DOHH2 (cell line): ENCODE results near the gene ARL1.

ENCODE experiments used
- H3F3A ChIP-seq: fragments of 200-600 bp; sonication (generic), shearing (Covaris generic); 2 replicates; pipeline ENCODE4 v1.6.0; 2016; ENCODE audit warnings: antibody characterized with exemption, mild to moderate bottlenecking; ENCODE audit not compliant: control insufficient read depth, insufficient read depth
- H3K27ac ChIP-seq: fragments of 200-600 bp; sonication (generic); 2 replicates; pipeline ENCODE4 v1.5.1; 2014; ENCODE audit warnings: low read depth, mild to moderate bottlenecking, low read length, moderate library complexity
- H3K27me3 ChIP-seq: fragments of 200-600 bp; sonication (generic); 2 replicates; pipeline ENCODE4 v1.6.1; 2014; ENCODE audit warnings: mild to moderate bottlenecking, low read length, mixed read lengths; ENCODE audit not compliant: control insufficient read depth
- H3K36me3 ChIP-seq: fragments of 200-600 bp; sonication (generic); 2 replicates; pipeline ENCODE4 v1.6.1; 2014; ENCODE audit warnings: mild to moderate bottlenecking, low read length, moderate library complexity, mixed read lengths; ENCODE audit not compliant: control insufficient read depth
- H3K4me1 ChIP-seq: fragments of 200-600 bp; sonication (generic); 2 replicates; pipeline ENCODE4 v1.6.1; 2014; ENCODE audit warnings: mild to moderate bottlenecking, low read length, mixed read lengths; ENCODE audit not compliant: control insufficient read depth
- H3K4me2 ChIP-seq: fragments of 200-600 bp; sonication (generic); 2 replicates; pipeline ENCODE4 v1.6.0; 2014; ENCODE audit warnings: mild to moderate bottlenecking, low read length, moderate library complexity
- H3K4me3 ChIP-seq: fragments of 200-600 bp; sonication (generic); 2 replicates; pipeline ENCODE4 v1.5.1; 2014; ENCODE audit warnings: mild to moderate bottlenecking, low read length, mixed read lengths
- H3K79me2 ChIP-seq: fragments of 200-600 bp; sonication (generic); 2 replicates; pipeline ENCODE4 v1.6.1; 2014; ENCODE audit warnings: mild to moderate bottlenecking, low read length, mixed read lengths; ENCODE audit not compliant: control insufficient read depth
- H3K9me2 ChIP-seq: fragments of 200-600 bp; sonication (generic); replicated peaks from 2 replicates; pipeline ENCODE4 v1.6.1; 2014; ENCODE audit warnings: mild to moderate bottlenecking, low read length, mixed read lengths; ENCODE audit not compliant: control insufficient read depth
- H3K9me3 ChIP-seq: fragments of 200-600 bp; sonication (generic); 2 replicates; pipeline ENCODE4 v1.6.1; 2014; ENCODE audit warnings: antibody characterized with exemption, low read length, mixed read lengths; ENCODE audit not compliant: control insufficient read depth, insufficient read depth
- H4K20me1 ChIP-seq: fragments of 200-600 bp; sonication (generic); 2 replicates; pipeline ENCODE4 v1.6.0; 2014; ENCODE audit warnings: low read depth, mild to moderate bottlenecking, antibody characterized with exemption, low read length, moderate library complexity; ENCODE audit not compliant: control insufficient read depth, insufficient read depth
- CTCF ChIP-seq: fragments of 200-600 bp; sonication (generic); IDR thresholded peaks from one replicate; pipeline ENCODE4 v1.5.1; 2014; ENCODE audit warnings: antibody characterized with exemption, mild to moderate bottlenecking, low read depth, low read length; ENCODE audit not compliant: poor library complexity, severe bottlenecking
- EZH2phosphoT487 ChIP-seq: fragments of 200-600 bp; sonication (generic); IDR thresholded peaks from 2 replicates; pipeline ENCODE4 v1.6.1; 2017; ENCODE audit warnings: borderline replicate concordance, mild to moderate bottlenecking, antibody characterized with exemption, low read length, moderate library complexity, mixed read lengths

Gene ARL1

GRCh38 chr12:101407436-101408345, at the start of gene ARL1:
Gene ARL1 (minus strand): TSS chr12:101407772. CDS start chr12:101407645, 127 bp downstream.
- peak within 1 kb of the TSS; percentile 96 for H3K4me2 ChIP-seq
- H3K27ac ChIP-seq, result peak within 1 kb of the TSS; percentile 60
- 0 out of 2 replicates have a peak, but pooled peaks cover 4% of the 10 kb centered on the region for H4K20me1 ChIP-seq
- peaks cover 54% of the 10 kb centered on the region for H3K79me2 ChIP-seq
- H3K36me3 ChIP-seq, result peaks cover 10% of the 10 kb centered on the region
- H3F3A ChIP-seq, result no peaks in the 10 kb centered on the region
- H3K9me3 ChIP-seq, result no peaks in the 10 kb centered on the region
- TF ChIP-seq CTCF (no peak), EZH2phosphoT487 (no peak)
- peaks cover 17% of the 10 kb centered on the region for H3K4me1 ChIP-seq
- H3K27me3 ChIP-seq, result no peaks in the 10 kb centered on the region
- peak within 1 kb of the TSS; percentile 100 for H3K4me3 ChIP-seq
- H3K9me2 ChIP-seq, result no peaks in the 10 kb centered on the region

GRCh38 chr12:101455685-101456084, 48.1 kb upstream of the ARL1 start:
- no peaks in the 10 kb centered on the region for H3K79me2 ChIP-seq
- no peak overlapping the region for H3K4me2 ChIP-seq
- no peaks in the 10 kb centered on the region for H3K9me2 ChIP-seq

GRCh38 chr12:101441461-101442224, 34.1 kb upstream of the ARL1 start:
- no peaks in the 10 kb centered on the region for H3K36me3 ChIP-seq
- H3K9me3 ChIP-seq, result no peaks in the 10 kb centered on the region
- H3K4me3 ChIP-seq, result no peak overlapping the region
- H3K79me2 ChIP-seq, result no peaks in the 10 kb centered on the region
- 0 out of 2 replicates have a peak, but pooled peaks cover 3% of the 10 kb centered on the region for H3K27me3 ChIP-seq
- H3K4me2 ChIP-seq, result no peak overlapping the region
- no peaks in the 10 kb centered on the region for H3K9me2 ChIP-seq
- no peak overlapping the region for H3K27ac ChIP-seq
- H3F3A ChIP-seq, result no peaks in the 10 kb centered on the region
- no peaks in the 10 kb centered on the region for H4K20me1 ChIP-seq
- no peaks in the 10 kb centered on the region for H3K4me1 ChIP-seq
- TF ChIP-seq EZH2phosphoT487 (no peak), CTCF (no peak)

More at GRCh38 chr12:101455685-101456084, 48.1 kb upstream of the ARL1 start:
- Histone ChIP-seq H3K4me3 (no peak overlapping the region), H3K9me3 (no peaks in the 10 kb centered on the region), H4K20me1 (no peaks in the 10 kb centered on the region), H3K27ac (no peak overlapping the region), H3K4me1 (no peaks in the 10 kb centered on the region), H3K36me3 (no peaks in the 10 kb centered on the region), H3F3A (no peaks in the 10 kb centered on the region), H3K27me3 (no peaks in the 10 kb centered on the region)
- TF ChIP-seq EZH2phosphoT487 (no peak), CTCF (no peak)
